HepG2 (cell line): Measurements from ENCODE around the gene U2AF2. TPM values are rescaled to one million over a fixed set of nuclear protein-coding genes. Genes with fewer than 3 reads are reported as not detected.

Experiments
- AGO1 ChIP-seq: fragments of 200-400 bp; formaldehyde crosslinking; IDR thresholded peaks from 2 replicates; pipeline ENCODE4 v1.6.1; 2017; ENCODE audit warnings: mild to moderate bottlenecking, low read depth, low read length, moderate library complexity; ENCODE audit not compliant: poor library complexity, severe bottlenecking
- ERF ChIP-seq: IDR thresholded peaks from 2 replicates; pipeline ENCODE4 v1.6.1; 2018; ENCODE audit warnings: missing biosample characterization, missing genetic modification reagents
- FOSL1 ChIP-seq: sonication (generic); formaldehyde crosslinking; IDR thresholded peaks from 2 replicates; pipeline ENCODE4 v1.9.0; 2021; ENCODE audit warnings: missing genetic modification reagents, borderline replicate concordance
- FOXP1 ChIP-seq, 2 experiments: fragments of 450-650 bp in 1 of 2; IDR thresholded peaks; 2 replicates each; pipeline ENCODE4 v1.6.1; 2017 to 2018; ENCODE audit warnings: antibody characterized with exemption in 1 of 2
- PHF8 ChIP-seq: sonication (generic); formaldehyde crosslinking; IDR thresholded peaks from 2 replicates; pipeline ENCODE4 v1.5.0; 2020; ENCODE audit warnings: missing genetic modification reagents
- POLR2A ChIP-seq, 2 experiments: IDR thresholded peaks; 2 replicates each; pipeline ENCODE4 v1.6.1; 2011; ENCODE audit warnings: low read depth in 2 of 2, low read length in 2 of 2, mild to moderate bottlenecking in 1 of 2, moderate library complexity in 1 of 2; ENCODE audit not compliant: insufficient read depth in 1 of 2
- PPARG ChIP-seq: conservative IDR thresholded peaks from 2 replicates; pipeline ENCODE4 v1.6.1; 2016; ENCODE audit warnings: missing biosample characterization, missing genetic modification reagents
- STAG1 ChIP-seq: sonication (generic); formaldehyde crosslinking; IDR thresholded peaks from 2 replicates; pipeline ENCODE4 v1.4.0; 2020; ENCODE audit warnings: missing genetic modification reagents
- TGIF2 ChIP-seq: IDR thresholded peaks from 2 replicates; pipeline ENCODE4 v1.6.1; 2016; ENCODE audit warnings: control low read depth, missing compliant biosample characterization
- ZBTB20 ChIP-seq: sonication (generic); formaldehyde crosslinking; IDR thresholded peaks from 2 replicates; pipeline ENCODE4 v1.8.1; 2023; ENCODE audit warnings: missing genetic modification reagents, low read depth, mild to moderate bottlenecking, borderline replicate concordance
- ZNF20 ChIP-seq: sonication (generic); formaldehyde crosslinking; IDR thresholded peaks from 2 replicates; pipeline ENCODE4 v1.4.0; 2020; ENCODE audit warnings: mild to moderate bottlenecking, moderate library complexity, missing genetic modification reagents
- ZNF343 ChIP-seq: sonication (generic); formaldehyde crosslinking; IDR thresholded peaks from 2 replicates; pipeline ENCODE4 v1.4.0; 2020; ENCODE audit warnings: mild to moderate bottlenecking, missing genetic modification reagents
- ZNF670 ChIP-seq: sonication (generic); formaldehyde crosslinking; IDR thresholded peaks from 2 replicates; pipeline ENCODE4 v1.8.0; 2022; ENCODE audit warnings: mild to moderate bottlenecking, missing genetic modification reagents, borderline replicate concordance
- polyA plus RNA-seq, 8 experiments: library from polyadenylated mRNA; depleted of rRNA in 3 of 8; stranded (reverse) in 7 of 8; unstranded in 1 of 8; fragments of >200 nt; fragmentation: Illumina TruSeq in 4 of 8; extraction: Trizol in 4 of 8; gene quantifications; 2 replicates each; pipeline versions ENCODE4 v1.2.1 to v1.2.3, GENCODE V29; 2011 to 2016; ENCODE audit warnings: low read depth in 4 of 8, missing spikeins in 1 of 8, mixed read lengths in 1 of 8; ENCODE audit not compliant: insufficient read depth in 1 of 8
- total RNA-seq, 5 experiments: library from RNA; depleted of rRNA; stranded (reverse); fragments of >200 nt; fragmentation: Illumina TruSeq; extraction: Trizol; gene quantifications; 2 replicates each; pipeline ENCODE4 v1.2.3, GENCODE V29; 2016; ENCODE audit warnings: low read depth in 1 of 5
- TF ChIP-seq, protein P1 (sequence below): IDR thresholded peaks from 2 replicates; pipeline ENCODE4 v1.4.0; 2020; ENCODE audit warnings: mild to moderate bottlenecking, missing genetic modification reagents
- TF ChIP-seq, protein P2 (sequence below): sonication (generic); formaldehyde crosslinking; IDR thresholded peaks from 2 replicates; pipeline ENCODE4 v1.8.1; 2023; ENCODE audit warnings: mild to moderate bottlenecking, moderate library complexity, missing genetic modification reagents
- TF ChIP-seq, protein P3 (sequence below): sonication (generic); formaldehyde crosslinking; IDR thresholded peaks from 2 replicates; pipeline ENCODE4 v1.5.0; 2020; ENCODE audit warnings: missing genetic modification reagents
- TF ChIP-seq, protein P4 (sequence below): fragments of 450-650 bp; IDR thresholded peaks from 2 replicates; pipeline ENCODE4 v1.6.1; 2017; ENCODE audit warnings: mild to moderate bottlenecking
- TF ChIP-seq, protein P5 (sequence below): sonication (generic); formaldehyde crosslinking; IDR thresholded peaks from 2 replicates; pipeline ENCODE4 v1.4.0; 2020; ENCODE audit warnings: mild to moderate bottlenecking, low read depth, missing genetic modification reagents

U2AF2 gene
- total and polyA plus RNA-seq, 2 of the 13 experiments (the other 11 are each of a cell fraction or from before 2014, with no cell fraction given), result 84.3 to 124 TPM

DNA sequence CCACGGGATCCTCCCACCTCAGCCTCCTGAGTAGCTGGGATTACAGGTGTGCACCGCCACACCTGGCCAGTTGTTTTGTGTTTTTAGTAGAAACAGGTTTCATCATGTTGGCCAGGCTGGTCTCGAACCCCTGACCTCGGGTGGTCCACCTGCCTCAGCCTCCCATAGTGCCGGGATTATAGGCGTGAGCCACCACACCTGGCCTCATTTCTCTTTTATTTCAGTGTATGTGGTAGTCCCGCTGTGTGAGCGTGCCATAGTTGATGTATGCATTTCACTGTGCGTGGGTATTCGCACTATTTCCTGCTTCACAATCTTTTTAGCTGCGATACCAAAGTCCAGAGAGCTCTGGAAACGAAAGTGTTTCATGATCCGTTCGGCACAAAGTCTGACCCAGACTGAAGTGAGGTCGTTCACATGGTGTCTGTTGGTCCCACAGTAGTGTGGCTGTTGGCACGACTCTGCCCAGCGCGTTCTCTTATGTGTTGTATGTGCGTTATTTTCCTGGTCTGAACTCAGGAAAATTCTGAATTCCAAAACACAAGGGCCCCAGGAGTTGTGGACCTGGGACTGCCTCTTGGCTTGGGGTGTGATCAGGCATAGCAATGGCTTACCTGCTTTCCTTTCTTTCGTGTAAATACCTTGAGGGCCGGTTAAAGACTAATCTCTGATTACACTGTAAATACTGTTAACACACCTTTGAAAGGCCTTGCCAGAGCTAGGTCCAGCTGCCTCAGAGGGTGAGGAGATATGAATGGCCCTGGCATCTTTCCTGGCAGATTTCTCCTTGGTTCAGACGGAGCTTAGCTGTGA is 28.8 kb downstream of the U2AF2 start (continued):
- TF ChIP-seq PPARG (CRISPR knock-in tag) (0 out of 2 replicates have a peak, but pooled peaks have one; percentile 21), AGO1 (no peak), STAG1 (no peak), ZBTB20 (peak; percentile 89; the same call in 1 of the 2 replicates), FOXP1 (IDR thresholded peaks at IDR 0.05) (no peak), FOXP1 (CRISPR knock-in tag; IDR thresholded peaks at IDR 0.05) (peak; percentile 56), ZNF343 (no peak), ZNF20 (CRISPR knock-in tag) (no peak), PHF8 (CRISPR knock-in tag) (no peak; the same call in 1 of the 2 replicates), FOSL1 (CRISPR knock-in tag) (no peak), ERF (CRISPR knock-in tag) (peak; percentile 63), ZNF670 (CRISPR knock-in tag) (peak; percentile 49; the same call in 1 of the 2 replicates), TGIF2 (CRISPR knock-in tag) (peak; percentile 67; the same call in 1 of the 2 replicates), POLR2A (IDR thresholded peaks at IDR 0.05; ENCODE audit: insufficient read depth in 1 of 2, low read depth in 2 of 2, low read length in 2 of 2) (peak; percentile 66 to 85)
- TF ChIP-seq, protein P1, sequence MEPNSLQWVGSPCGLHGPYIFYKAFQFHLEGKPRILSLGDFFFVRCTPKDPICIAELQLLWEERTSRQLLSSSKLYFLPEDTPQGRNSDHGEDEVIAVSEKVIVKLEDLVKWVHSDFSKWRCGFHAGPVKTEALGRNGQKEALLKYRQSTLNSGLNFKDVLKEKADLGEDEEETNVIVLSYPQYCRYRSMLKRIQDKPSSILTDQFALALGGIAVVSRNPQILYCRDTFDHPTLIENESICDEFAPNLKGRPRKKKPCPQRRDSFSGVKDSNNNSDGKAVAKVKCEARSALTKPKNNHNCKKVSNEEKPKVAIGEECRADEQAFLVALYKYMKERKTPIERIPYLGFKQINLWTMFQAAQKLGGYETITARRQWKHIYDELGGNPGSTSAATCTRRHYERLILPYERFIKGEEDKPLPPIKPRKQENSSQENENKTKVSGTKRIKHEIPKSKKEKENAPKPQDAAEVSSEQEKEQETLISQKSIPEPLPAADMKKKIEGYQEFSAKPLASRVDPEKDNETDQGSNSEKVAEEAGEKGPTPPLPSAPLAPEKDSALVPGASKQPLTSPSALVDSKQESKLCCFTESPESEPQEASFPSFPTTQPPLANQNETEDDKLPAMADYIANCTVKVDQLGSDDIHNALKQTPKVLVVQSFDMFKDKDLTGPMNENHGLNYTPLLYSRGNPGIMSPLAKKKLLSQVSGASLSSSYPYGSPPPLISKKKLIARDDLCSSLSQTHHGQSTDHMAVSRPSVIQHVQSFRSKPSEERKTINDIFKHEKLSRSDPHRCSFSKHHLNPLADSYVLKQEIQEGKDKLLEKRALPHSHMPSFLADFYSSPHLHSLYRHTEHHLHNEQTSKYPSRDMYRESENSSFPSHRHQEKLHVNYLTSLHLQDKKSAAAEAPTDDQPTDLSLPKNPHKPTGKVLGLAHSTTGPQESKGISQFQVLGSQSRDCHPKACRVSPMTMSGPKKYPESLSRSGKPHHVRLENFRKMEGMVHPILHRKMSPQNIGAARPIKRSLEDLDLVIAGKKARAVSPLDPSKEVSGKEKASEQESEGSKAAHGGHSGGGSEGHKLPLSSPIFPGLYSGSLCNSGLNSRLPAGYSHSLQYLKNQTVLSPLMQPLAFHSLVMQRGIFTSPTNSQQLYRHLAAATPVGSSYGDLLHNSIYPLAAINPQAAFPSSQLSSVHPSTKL, result peak; percentile 62; the same call in 1 of the 2 replicates
- TF ChIP-seq, protein P2, sequence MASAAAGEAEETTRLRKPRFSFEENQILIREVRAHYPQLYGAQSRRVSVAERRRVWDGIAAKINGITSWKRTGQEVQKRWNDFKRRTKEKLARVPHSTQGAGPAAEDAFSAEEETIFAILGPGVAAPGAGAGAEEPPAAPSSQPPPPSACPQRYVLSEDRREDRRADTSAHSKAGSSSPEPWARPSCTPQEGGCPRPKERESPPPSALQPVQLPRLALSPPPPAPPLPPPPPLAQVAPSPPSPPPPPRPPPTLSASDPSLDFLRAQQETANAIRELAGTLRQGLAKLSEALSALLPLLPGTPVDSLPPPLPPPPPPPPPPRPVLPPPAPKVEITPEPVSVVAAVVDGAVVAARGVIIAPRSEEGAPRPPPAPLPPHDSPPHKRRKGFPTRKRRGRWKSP (CRISPR knock-in tag), result 0 out of 2 replicates have a peak, but pooled peaks have one; percentile 43
- TF ChIP-seq, protein P3, sequence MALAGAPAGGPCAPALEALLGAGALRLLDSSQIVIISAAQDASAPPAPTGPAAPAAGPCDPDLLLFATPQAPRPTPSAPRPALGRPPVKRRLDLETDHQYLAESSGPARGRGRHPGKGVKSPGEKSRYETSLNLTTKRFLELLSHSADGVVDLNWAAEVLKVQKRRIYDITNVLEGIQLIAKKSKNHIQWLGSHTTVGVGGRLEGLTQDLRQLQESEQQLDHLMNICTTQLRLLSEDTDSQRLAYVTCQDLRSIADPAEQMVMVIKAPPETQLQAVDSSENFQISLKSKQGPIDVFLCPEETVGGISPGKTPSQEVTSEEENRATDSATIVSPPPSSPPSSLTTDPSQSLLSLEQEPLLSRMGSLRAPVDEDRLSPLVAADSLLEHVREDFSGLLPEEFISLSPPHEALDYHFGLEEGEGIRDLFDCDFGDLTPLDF (CRISPR knock-in tag), result peak; percentile 31; the same call in 1 of the 2 replicates
- TF ChIP-seq, protein P4, sequence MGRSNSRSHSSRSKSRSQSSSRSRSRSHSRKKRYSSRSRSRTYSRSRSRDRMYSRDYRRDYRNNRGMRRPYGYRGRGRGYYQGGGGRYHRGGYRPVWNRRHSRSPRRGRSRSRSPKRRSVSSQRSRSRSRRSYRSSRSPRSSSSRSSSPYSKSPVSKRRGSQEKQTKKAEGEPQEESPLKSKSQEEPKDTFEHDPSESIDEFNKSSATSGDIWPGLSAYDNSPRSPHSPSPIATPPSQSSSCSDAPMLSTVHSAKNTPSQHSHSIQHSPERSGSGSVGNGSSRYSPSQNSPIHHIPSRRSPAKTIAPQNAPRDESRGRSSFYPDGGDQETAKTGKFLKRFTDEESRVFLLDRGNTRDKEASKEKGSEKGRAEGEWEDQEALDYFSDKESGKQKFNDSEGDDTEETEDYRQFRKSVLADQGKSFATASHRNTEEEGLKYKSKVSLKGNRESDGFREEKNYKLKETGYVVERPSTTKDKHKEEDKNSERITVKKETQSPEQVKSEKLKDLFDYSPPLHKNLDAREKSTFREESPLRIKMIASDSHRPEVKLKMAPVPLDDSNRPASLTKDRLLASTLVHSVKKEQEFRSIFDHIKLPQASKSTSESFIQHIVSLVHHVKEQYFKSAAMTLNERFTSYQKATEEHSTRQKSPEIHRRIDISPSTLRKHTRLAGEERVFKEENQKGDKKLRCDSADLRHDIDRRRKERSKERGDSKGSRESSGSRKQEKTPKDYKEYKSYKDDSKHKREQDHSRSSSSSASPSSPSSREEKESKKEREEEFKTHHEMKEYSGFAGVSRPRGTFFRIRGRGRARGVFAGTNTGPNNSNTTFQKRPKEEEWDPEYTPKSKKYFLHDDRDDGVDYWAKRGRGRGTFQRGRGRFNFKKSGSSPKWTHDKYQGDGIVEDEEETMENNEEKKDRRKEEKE, result no peak
- TF ChIP-seq, protein P5, sequence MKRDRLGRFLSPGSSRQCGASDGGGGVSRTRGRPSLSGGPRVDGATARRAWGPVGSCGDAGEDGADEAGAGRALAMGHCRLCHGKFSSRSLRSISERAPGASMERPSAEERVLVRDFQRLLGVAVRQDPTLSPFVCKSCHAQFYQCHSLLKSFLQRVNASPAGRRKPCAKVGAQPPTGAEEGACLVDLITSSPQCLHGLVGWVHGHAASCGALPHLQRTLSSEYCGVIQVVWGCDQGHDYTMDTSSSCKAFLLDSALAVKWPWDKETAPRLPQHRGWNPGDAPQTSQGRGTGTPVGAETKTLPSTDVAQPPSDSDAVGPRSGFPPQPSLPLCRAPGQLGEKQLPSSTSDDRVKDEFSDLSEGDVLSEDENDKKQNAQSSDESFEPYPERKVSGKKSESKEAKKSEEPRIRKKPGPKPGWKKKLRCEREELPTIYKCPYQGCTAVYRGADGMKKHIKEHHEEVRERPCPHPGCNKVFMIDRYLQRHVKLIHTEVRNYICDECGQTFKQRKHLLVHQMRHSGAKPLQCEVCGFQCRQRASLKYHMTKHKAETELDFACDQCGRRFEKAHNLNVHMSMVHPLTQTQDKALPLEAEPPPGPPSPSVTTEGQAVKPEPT (CRISPR knock-in tag), result no peak
